ENCODE results near the gene UBAC2. TPM values are rescaled to one million over a fixed set of nuclear protein-coding genes. Genes with fewer than 3 reads are reported as not detected.

The UBAC2 gene
- polyA plus RNA-seq, 1 experiment = 71.4 TPM

- Histone ChIP-seq H3K9me3 (ENCODE audit: control insufficient read depth, insufficient read depth, low read length) (peaks cover 4% of the 10 kb centered on the region; the same call in 1 of the 2 replicates), H3K27me3 (ENCODE audit: control insufficient read depth, insufficient read depth, low read length) (peaks cover 25% of the 10 kb centered on the region), H3K4me3 (ENCODE audit: low read depth, low read length) (no peak overlapping the region), H3K27ac (ENCODE audit: low read depth, low read length) (no peak overlapping the region)
- ChIA-PET POLR2A (no interaction called here), CTCF (interaction anchor here (1.7 kb wide), 1 partner anchor 22 kb away, joined by 9 read pairs; no protein-coding TSS in a partner anchor)
- TF ChIP-seq CTCF (IDR thresholded peaks at IDR 0.05; ENCODE audit: low read depth, low read length) = no peak
- no peak for DNase-seq (ENCODE audit: low read depth, low spot score)
These were observed 213.7 kb downstream of the UBAC2 start for GRCh38 chr13:99414048-99414995.

DNA sequence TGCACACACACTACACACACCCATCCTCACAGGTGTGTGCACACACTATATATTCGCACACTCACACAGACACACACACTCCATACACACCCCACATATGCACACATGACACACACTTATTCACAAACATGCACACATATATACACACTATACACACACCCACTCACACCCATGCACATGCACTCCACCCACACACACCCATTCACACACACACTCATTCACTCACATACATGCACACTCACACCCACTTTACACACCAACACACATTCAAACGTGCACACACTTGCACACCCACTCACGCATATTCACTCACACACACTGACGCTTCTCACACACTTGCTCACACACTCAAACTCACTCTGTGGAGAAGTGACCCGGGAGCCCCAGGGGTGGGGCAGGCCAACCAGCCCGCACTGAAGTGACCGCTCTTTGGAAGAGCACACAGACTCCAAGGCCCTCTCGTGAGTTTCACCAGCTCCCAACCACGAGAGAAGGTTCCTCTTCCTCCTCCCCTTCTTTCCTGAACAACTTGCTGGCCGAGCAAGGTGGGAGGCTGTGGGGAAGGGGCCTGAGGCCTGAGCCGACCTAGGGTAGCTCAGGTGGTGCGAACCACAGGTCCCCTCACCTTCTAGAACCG is 214.5 kb downstream of the UBAC2 start:
- no peak for DNase-seq (ENCODE audit: low read depth, low spot score)
- Histone ChIP-seq H3K9me3 (ENCODE audit: control insufficient read depth, insufficient read depth, low read length) (peaks cover 4% of the 10 kb centered on the region; the same call in 1 of the 2 replicates), H3K27ac (ENCODE audit: low read depth, low read length) (no peak overlapping the region), H3K27me3 (ENCODE audit: control insufficient read depth, insufficient read depth, low read length) (peaks cover 28% of the 10 kb centered on the region), H3K4me3 (ENCODE audit: low read depth, low read length) (no peak overlapping the region)
- CTCF ChIA-PET = no interaction called here
- POLR2A ChIA-PET = no interaction called here
- no peak for TF ChIP-seq CTCF (IDR thresholded peaks at IDR 0.05; ENCODE audit: low read depth, low read length)

- no peak overlapping the region for H3K27ac ChIP-seq (ENCODE audit: low read depth, low read length)
- ChIA-PET CTCF (interaction anchor here (4.6 kb wide), 1 partner anchor 20 kb away, joined by 23 read pairs; no protein-coding TSS in a partner anchor), POLR2A (no interaction called here)
- H3K4me3 ChIP-seq (ENCODE audit: low read depth, low read length) = no peak overlapping the region
- peaks cover 4% of the 10 kb centered on the region; the same call in 1 of the 2 replicates for H3K9me3 ChIP-seq (ENCODE audit: control insufficient read depth, insufficient read depth, low read length)
- H3K27me3 ChIP-seq (ENCODE audit: control insufficient read depth, insufficient read depth, low read length) = peaks cover 32% of the 10 kb centered on the region
- TF ChIP-seq CTCF (IDR thresholded peaks at IDR 0.05; ENCODE audit: low read depth, low read length) = no peak
- DNase-seq (ENCODE audit: low read depth, low spot score) = no peak
These were observed 215.2 kb downstream of the UBAC2 start for GRCh38 chr13:99415851-99416331.

GRCh38 chr13:99416411-99417121 is 215.9 kb downstream of the UBAC2 start:
- ChIA-PET CTCF (interaction anchor here (4.6 kb wide), 1 partner anchor 20 kb away, joined by 23 read pairs; no protein-coding TSS in a partner anchor), POLR2A (no interaction called here)
- DNase-seq (ENCODE audit: low read depth, low spot score) = no peak
- Histone ChIP-seq H3K27me3 (ENCODE audit: control insufficient read depth, insufficient read depth, low read length) (peaks cover 34% of the 10 kb centered on the region), H3K4me3 (ENCODE audit: low read depth, low read length) (no peak overlapping the region), H3K27ac (ENCODE audit: low read depth, low read length) (no peak overlapping the region), H3K9me3 (ENCODE audit: control insufficient read depth, insufficient read depth, low read length) (peaks cover 4% of the 10 kb centered on the region; the same call in 1 of the 2 replicates)
- no peak for TF ChIP-seq CTCF (IDR thresholded peaks at IDR 0.05; ENCODE audit: low read depth, low read length)

Data from AG04450 (cell line).